HCT116 (cell line): ENCODE results near the gene RAI1. TPM values are rescaled to one million over a fixed set of nuclear protein-coding genes. Genes with fewer than 3 reads are reported as not detected.

Experiments
- ATAC-seq: fragments of 200-7000 bp; cut with Tn5 transposase; 2 replicates; pipeline ENCODE4 v1.9.1; 2020; ENCODE audit warnings: mild to moderate bottlenecking, moderate library complexity
- BruUV-seq: library from RNA; stranded (reverse); fragments of 400-500 nt; replicated peaks from 2 replicates; lab custom pipeline; 2021; lab: Mats Ljungman, UMichigan
- CTCF ChIA-PET: fragments of 300-600 bp; sonication (Branson Sonifier 250); formaldehyde crosslinking; loops from one replicate; lab custom pipeline; 2021; ENCODE audit warnings: antibody characterized with exemption; lab: Charles Lee
- POLR2A ChIA-PET: fragments of 300-600, 350-600 bp; sonication (Branson Sonifier 250); formaldehyde crosslinking; loops from one replicate; lab custom pipeline; 2021; ENCODE audit warnings: antibody characterized with exemption; lab: Charles Lee
- RAD21 ChIA-PET, 2 experiments: fragments of 300-600 bp; sonication (Branson Sonifier 250); formaldehyde crosslinking; loops; one replicate each; lab custom pipeline; 2023; ENCODE audit warnings: low total read pairs in 2 of 2; ENCODE audit not compliant: uncharacterized antibody in 2 of 2, unreplicated experiment in 2 of 2, low non-redundant PET in 1 of 2; lab: Charles Lee
- DNase-seq: peaks from one replicate; pipeline ENCODE4 v3.0.0-alpha.2; 2010; ENCODE audit warnings: low read depth, low spot score
- H2AFZ ChIP-seq: fragments of 200-600 bp; shearing (Covaris generic), sonication (generic); 2 replicates; pipeline ENCODE4 v1.6.1; 2017; ENCODE audit warnings: low read depth, mixed run types, mixed read lengths, antibody characterized with exemption, low read length; ENCODE audit not compliant: poor library complexity, severe bottlenecking
- H3K27ac ChIP-seq: 2 replicates; pipeline ENCODE4 v1.5.1; 2012; ENCODE audit warnings: low read depth, low read length
- H3K27me3 ChIP-seq: fragments of 200-600 bp; sonication (generic); 2 replicates; pipeline ENCODE4 v1.6.1; 2016; ENCODE audit warnings: mixed run types, low read length, mixed read lengths; ENCODE audit not compliant: insufficient read depth
- H3K36me3 ChIP-seq, 2 experiments: fragments of 200-500 bp in 1 of 2; fragments of 200-600 bp in 1 of 2; sonication (Bioruptor generic) in 1 of 2; sonication (generic) in 1 of 2; 2 replicates each; pipeline versions ENCODE4 v1.5.1 to v1.6.1; 2014 to 2016; ENCODE audit warnings: low read length in 2 of 2, inconsistent platforms in 1 of 2, mixed read lengths in 1 of 2, mixed run types in 1 of 2; ENCODE audit not compliant: insufficient read depth in 2 of 2, control insufficient read depth in 1 of 2
- H3K4me1 ChIP-seq, 2 experiments: fragments of 200-600 bp in 1 of 2; sonication (generic) in 1 of 2; 2 replicates each; pipeline versions ENCODE4 v1.5.1 to v1.6.1; 2012 to 2017; ENCODE audit warnings: low read length in 2 of 2, inconsistent platforms in 1 of 2, mild to moderate bottlenecking in 1 of 2, mixed read lengths in 1 of 2, mixed run types in 1 of 2, moderate library complexity in 1 of 2; ENCODE audit not compliant: insufficient read depth in 2 of 2, control insufficient read depth in 1 of 2
- H3K4me2 ChIP-seq: fragments of 200-600 bp; sonication (generic); 2 replicates; pipeline ENCODE4 v1.6.1; 2017; ENCODE audit warnings: mixed run types, low read length, mixed read lengths
- H3K4me3 ChIP-seq, 2 experiments: fragments of 200-600 bp in 1 of 2; sonication (generic) in 1 of 2; replicated peaks in 1 of 2; 2 replicates each; pipeline ENCODE4 v1.5.1; 2011 to 2016; ENCODE audit warnings: low read length in 2 of 2, control low read depth in 1 of 2, low read depth in 1 of 2, mild to moderate bottlenecking in 1 of 2, mixed read lengths in 1 of 2, mixed run types in 1 of 2
- H3K79me2 ChIP-seq: fragments of 200-600 bp; sonication (generic); 2 replicates; pipeline ENCODE4 v1.6.1; 2017; ENCODE audit warnings: mild to moderate bottlenecking, mixed run types, low read length, moderate library complexity, mixed read lengths; ENCODE audit not compliant: insufficient read depth
- H3K9ac ChIP-seq: fragments of 200-600 bp; sonication (generic); 2 replicates; pipeline ENCODE4 v1.6.1; 2016; ENCODE audit warnings: low read length, mixed read lengths
- H3K9me2 ChIP-seq: fragments of 200-600 bp; sonication (generic), shearing (Covaris generic); 2 replicates; pipeline ENCODE4 v1.6.1; 2017; ENCODE audit warnings: mixed run types, mild to moderate bottlenecking, moderate library complexity; ENCODE audit not compliant: insufficient read depth
- H3K9me3 ChIP-seq, 2 experiments: fragments of 200-500 bp in 1 of 2; fragments of 200-600 bp in 1 of 2; sonication (Bioruptor generic) in 1 of 2; sonication (generic) in 1 of 2; 2 replicates each; pipeline ENCODE4 v1.6.1; 2014 to 2017; ENCODE audit warnings: low read length in 2 of 2, mixed read lengths in 2 of 2, inconsistent platforms in 1 of 2, low read depth in 1 of 2, mild to moderate bottlenecking in 1 of 2, mixed run types in 1 of 2, moderate library complexity in 1 of 2; ENCODE audit not compliant: control insufficient read depth in 1 of 2, insufficient read depth in 1 of 2
- H4K20me1 ChIP-seq: fragments of 200-600 bp; sonication (generic), shearing (Covaris generic); 2 replicates; pipeline ENCODE4 v1.6.1; 2017; ENCODE audit warnings: mixed run types, mild to moderate bottlenecking, moderate library complexity; ENCODE audit not compliant: insufficient read depth
- CTCF ChIP-seq, 3 experiments: fragments of 200-600 bp in 1 of 3; sonication (generic) in 1 of 3; IDR thresholded peaks in 2 of 3; conservative IDR thresholded peaks in 1 of 3; 2 replicates each; pipeline ENCODE4 v1.5.1; 2012 to 2017; ENCODE audit warnings: low read depth in 2 of 3, low read length in 2 of 3, antibody characterized with exemption in 1 of 3, borderline replicate concordance in 1 of 3, control low read depth in 1 of 3, mild to moderate bottlenecking in 1 of 3, mixed read lengths in 1 of 3, mixed run types in 1 of 3, moderate library complexity in 1 of 3; ENCODE audit not compliant: insufficient read depth in 1 of 3
- ELF1 ChIP-seq: IDR thresholded peaks from 2 replicates; pipeline ENCODE4 v1.6.1; 2012; ENCODE audit warnings: low read depth, borderline replicate concordance
- EZH2 ChIP-seq: fragments of 200-600 bp; sonication (generic); IDR thresholded peaks from 2 replicates; pipeline ENCODE4 v1.6.1; 2017; ENCODE audit warnings: antibody characterized with exemption, mixed run types
- EZH2phosphoT487 ChIP-seq: fragments of 200-600 bp; IDR thresholded peaks from 2 replicates; pipeline ENCODE4 v1.6.1; 2018; ENCODE audit warnings: antibody characterized with exemption, borderline replicate concordance
- JUND ChIP-seq: IDR thresholded peaks from 2 replicates; pipeline ENCODE4 v1.6.1; 2012
- MAX ChIP-seq: IDR thresholded peaks from 2 replicates; pipeline ENCODE4 v1.6.1; 2012
- POLR2A ChIP-seq: IDR thresholded peaks from 2 replicates; pipeline ENCODE4 v1.7.0; 2011; ENCODE audit warnings: borderline replicate concordance; ENCODE audit not compliant: insufficient read depth, insufficient read length; ENCODE audit errors: extremely low read depth
- TCF7L2 ChIP-seq: IDR thresholded peaks from 2 replicates; pipeline ENCODE4 v1.7.0; 2011; ENCODE audit warnings: borderline replicate concordance, inconsistent platforms; ENCODE audit not compliant: insufficient read depth, insufficient read length; ENCODE audit errors: extremely low read depth
- ZFX ChIP-seq: fragments of 450-650 bp; IDR thresholded peaks from 2 replicates; pipeline ENCODE4 v1.6.1; 2017
- intact Hi-C: fragments of 100-400 bp; cut with micrococcal nuclease; formaldehyde crosslinking; loops from 2 replicates; pipeline ENCODE4 v1.10.0; 2022
- total RNA-seq: library from RNA; stranded (reverse); gene quantifications from one replicate; pipeline ENCODE4 v1.2.1, GENCODE V29; 2021; ENCODE audit not compliant: unreplicated experiment
- TF ChIP-seq, protein P1 (sequence below): IDR thresholded peaks from 2 replicates; pipeline ENCODE4 v1.6.1; 2012

RAI1 gene
- total RNA-seq, 1 experiment from 2014 or later = 38.5 TPM

- no peak for ATAC-seq
- ChIA-PET RAD21 (no interaction called here), CTCF (no interaction called here), POLR2A (no interaction called here)
- H3K9me2 ChIP-seq = no peaks in the 10 kb centered on the region
- H3K27ac ChIP-seq = no peak overlapping the region
- DNase-seq = no peak
- intact Hi-C loops = no loop called here
- no peaks in the 10 kb centered on the region for H3K9me3 ChIP-seq
- no TSS peak for BruUV-seq
- no peak overlapping the region for H3K4me3 ChIP-seq
- H3K79me2 ChIP-seq = peaks cover 54% of the 10 kb centered on the region
- no peak overlapping the region for H3K9ac ChIP-seq
- no peak overlapping the region for H3K4me2 ChIP-seq
- H3K27me3 ChIP-seq = no peaks in the 10 kb centered on the region
- H3K36me3 ChIP-seq = no peaks in the 10 kb centered on the region
- no peak overlapping the region for H2AFZ ChIP-seq
- H4K20me1 ChIP-seq = 0 out of 2 replicates have a peak, but pooled peaks cover 4% of the 10 kb centered on the region
- peaks cover 0 to 16% of the 10 kb centered on the region in 2 experiments; a peak in 1 of 4 replicates for H3K4me1 ChIP-seq
- no peak for TF ChIP-seq MAX
- no peak for TF ChIP-seq ZFX
- TF ChIP-seq CTCF (IDR thresholded peaks at IDR 0.05 in 2 of 3, conservative IDR thresholded peaks at IDR 0.05 in 1 of 3; ENCODE audit: borderline replicate concordance in 1 of 3, insufficient read depth in 1 of 3, low read depth in 2 of 3, low read length in 2 of 3) = no peak
- no peak for TF ChIP-seq POLR2A
- TF ChIP-seq, protein P1, sequence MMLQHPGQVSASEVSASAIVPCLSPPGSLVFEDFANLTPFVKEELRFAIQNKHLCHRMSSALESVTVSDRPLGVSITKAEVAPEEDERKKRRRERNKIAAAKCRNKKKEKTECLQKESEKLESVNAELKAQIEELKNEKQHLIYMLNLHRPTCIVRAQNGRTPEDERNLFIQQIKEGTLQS = no peak
- no peak for TF ChIP-seq EZH2
- TF ChIP-seq TCF7L2 = no peak
- no peak for TF ChIP-seq JUND
- TF ChIP-seq EZH2phosphoT487 = no peak
- no peak for TF ChIP-seq ELF1
Observed at GRCh38 chr17:17719966-17720543, 38.8 kb downstream of the RAI1 start.
